Measurements from ENCODE around the gene RABGGTA.

DNA sequence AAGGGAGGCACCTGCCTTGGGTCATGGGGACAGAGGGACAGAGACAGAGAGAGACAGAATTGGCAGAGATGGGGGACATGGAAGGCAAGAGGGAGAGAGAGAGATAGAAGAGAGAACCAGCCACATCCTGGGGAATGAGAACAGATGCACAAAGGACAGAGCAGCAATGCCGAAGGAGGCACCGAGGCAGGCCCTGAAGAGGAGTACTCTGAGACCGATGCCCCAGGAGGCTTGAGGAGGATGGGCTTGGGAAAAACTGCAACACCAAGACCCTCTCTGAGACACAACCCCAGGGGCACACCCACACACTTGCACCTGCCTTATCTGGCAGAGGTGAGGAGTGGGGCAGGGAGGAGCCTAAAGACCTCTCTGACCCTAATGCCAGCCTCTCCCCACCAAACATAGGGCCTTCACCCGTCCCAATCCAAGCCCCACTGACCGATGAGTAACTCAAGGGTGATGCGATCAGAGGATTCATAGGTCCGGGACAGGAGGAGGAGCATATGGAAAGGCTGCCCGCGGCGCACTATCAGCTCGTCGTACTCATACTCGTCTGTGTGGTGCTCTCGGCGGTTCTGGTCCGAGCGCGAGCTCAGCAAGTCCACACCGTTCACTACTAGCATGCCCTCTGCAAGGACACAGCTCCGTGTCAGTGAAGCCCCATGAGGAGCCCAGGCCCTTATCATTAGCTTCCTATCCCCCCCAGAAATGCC is 10.0 kb downstream of the RABGGTA start:
- TF ChIP-seq, protein P1, sequence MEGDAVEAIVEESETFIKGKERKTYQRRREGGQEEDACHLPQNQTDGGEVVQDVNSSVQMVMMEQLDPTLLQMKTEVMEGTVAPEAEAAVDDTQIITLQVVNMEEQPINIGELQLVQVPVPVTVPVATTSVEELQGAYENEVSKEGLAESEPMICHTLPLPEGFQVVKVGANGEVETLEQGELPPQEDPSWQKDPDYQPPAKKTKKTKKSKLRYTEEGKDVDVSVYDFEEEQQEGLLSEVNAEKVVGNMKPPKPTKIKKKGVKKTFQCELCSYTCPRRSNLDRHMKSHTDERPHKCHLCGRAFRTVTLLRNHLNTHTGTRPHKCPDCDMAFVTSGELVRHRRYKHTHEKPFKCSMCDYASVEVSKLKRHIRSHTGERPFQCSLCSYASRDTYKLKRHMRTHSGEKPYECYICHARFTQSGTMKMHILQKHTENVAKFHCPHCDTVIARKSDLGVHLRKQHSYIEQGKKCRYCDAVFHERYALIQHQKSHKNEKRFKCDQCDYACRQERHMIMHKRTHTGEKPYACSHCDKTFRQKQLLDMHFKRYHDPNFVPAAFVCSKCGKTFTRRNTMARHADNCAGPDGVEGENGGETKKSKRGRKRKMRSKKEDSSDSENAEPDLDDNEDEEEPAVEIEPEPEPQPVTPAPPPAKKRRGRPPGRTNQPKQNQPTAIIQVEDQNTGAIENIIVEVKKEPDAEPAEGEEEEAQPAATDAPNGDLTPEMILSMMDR (conservative IDR thresholded peaks at IDR 0.05; ENCODE audit: low read depth in 2 of 2), result no peak
- TF ChIP-seq EZH2phosphoT487 (IDR thresholded peaks at IDR 0.05; ENCODE audit: unreplicated experiment) (no peak), POLR2AphosphoS5 (IDR thresholded peaks at IDR 0.05; ENCODE audit: low read depth) (no peak), EZH2 (IDR thresholded peaks at IDR 0.05; ENCODE audit: low read depth, unreplicated experiment) (no peak), JUNB (IDR thresholded peaks at IDR 0.05; ENCODE audit: unreplicated experiment) (no peak), CREB1 (CRISPR knock-in tag; IDR thresholded peaks at IDR 0.05; ENCODE audit: low read depth) (no peak), STAT1 (IDR thresholded peaks at IDR 0.05; ENCODE audit: unreplicated experiment) (no peak), ZNF331 (CRISPR knock-in tag; IDR thresholded peaks at IDR 0.05; ENCODE audit: low read depth) (no peak), NANOG (IDR thresholded peaks at IDR 0.05; ENCODE audit: borderline replicate concordance) (no peak), ZNF114 (CRISPR knock-in tag; IDR thresholded peaks at IDR 0.05) (no peak)
- TF ChIP-seq, protein P2, sequence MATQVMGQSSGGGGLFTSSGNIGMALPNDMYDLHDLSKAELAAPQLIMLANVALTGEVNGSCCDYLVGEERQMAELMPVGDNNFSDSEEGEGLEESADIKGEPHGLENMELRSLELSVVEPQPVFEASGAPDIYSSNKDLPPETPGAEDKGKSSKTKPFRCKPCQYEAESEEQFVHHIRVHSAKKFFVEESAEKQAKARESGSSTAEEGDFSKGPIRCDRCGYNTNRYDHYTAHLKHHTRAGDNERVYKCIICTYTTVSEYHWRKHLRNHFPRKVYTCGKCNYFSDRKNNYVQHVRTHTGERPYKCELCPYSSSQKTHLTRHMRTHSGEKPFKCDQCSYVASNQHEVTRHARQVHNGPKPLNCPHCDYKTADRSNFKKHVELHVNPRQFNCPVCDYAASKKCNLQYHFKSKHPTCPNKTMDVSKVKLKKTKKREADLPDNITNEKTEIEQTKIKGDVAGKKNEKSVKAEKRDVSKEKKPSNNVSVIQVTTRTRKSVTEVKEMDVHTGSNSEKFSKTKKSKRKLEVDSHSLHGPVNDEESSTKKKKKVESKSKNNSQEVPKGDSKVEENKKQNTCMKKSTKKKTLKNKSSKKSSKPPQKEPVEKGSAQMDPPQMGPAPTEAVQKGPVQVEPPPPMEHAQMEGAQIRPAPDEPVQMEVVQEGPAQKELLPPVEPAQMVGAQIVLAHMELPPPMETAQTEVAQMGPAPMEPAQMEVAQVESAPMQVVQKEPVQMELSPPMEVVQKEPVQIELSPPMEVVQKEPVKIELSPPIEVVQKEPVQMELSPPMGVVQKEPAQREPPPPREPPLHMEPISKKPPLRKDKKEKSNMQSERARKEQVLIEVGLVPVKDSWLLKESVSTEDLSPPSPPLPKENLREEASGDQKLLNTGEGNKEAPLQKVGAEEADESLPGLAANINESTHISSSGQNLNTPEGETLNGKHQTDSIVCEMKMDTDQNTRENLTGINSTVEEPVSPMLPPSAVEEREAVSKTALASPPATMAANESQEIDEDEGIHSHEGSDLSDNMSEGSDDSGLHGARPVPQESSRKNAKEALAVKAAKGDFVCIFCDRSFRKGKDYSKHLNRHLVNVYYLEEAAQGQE (IDR thresholded peaks at IDR 0.05; ENCODE audit: unreplicated experiment), result no peak
- TF ChIP-seq, protein P3, sequence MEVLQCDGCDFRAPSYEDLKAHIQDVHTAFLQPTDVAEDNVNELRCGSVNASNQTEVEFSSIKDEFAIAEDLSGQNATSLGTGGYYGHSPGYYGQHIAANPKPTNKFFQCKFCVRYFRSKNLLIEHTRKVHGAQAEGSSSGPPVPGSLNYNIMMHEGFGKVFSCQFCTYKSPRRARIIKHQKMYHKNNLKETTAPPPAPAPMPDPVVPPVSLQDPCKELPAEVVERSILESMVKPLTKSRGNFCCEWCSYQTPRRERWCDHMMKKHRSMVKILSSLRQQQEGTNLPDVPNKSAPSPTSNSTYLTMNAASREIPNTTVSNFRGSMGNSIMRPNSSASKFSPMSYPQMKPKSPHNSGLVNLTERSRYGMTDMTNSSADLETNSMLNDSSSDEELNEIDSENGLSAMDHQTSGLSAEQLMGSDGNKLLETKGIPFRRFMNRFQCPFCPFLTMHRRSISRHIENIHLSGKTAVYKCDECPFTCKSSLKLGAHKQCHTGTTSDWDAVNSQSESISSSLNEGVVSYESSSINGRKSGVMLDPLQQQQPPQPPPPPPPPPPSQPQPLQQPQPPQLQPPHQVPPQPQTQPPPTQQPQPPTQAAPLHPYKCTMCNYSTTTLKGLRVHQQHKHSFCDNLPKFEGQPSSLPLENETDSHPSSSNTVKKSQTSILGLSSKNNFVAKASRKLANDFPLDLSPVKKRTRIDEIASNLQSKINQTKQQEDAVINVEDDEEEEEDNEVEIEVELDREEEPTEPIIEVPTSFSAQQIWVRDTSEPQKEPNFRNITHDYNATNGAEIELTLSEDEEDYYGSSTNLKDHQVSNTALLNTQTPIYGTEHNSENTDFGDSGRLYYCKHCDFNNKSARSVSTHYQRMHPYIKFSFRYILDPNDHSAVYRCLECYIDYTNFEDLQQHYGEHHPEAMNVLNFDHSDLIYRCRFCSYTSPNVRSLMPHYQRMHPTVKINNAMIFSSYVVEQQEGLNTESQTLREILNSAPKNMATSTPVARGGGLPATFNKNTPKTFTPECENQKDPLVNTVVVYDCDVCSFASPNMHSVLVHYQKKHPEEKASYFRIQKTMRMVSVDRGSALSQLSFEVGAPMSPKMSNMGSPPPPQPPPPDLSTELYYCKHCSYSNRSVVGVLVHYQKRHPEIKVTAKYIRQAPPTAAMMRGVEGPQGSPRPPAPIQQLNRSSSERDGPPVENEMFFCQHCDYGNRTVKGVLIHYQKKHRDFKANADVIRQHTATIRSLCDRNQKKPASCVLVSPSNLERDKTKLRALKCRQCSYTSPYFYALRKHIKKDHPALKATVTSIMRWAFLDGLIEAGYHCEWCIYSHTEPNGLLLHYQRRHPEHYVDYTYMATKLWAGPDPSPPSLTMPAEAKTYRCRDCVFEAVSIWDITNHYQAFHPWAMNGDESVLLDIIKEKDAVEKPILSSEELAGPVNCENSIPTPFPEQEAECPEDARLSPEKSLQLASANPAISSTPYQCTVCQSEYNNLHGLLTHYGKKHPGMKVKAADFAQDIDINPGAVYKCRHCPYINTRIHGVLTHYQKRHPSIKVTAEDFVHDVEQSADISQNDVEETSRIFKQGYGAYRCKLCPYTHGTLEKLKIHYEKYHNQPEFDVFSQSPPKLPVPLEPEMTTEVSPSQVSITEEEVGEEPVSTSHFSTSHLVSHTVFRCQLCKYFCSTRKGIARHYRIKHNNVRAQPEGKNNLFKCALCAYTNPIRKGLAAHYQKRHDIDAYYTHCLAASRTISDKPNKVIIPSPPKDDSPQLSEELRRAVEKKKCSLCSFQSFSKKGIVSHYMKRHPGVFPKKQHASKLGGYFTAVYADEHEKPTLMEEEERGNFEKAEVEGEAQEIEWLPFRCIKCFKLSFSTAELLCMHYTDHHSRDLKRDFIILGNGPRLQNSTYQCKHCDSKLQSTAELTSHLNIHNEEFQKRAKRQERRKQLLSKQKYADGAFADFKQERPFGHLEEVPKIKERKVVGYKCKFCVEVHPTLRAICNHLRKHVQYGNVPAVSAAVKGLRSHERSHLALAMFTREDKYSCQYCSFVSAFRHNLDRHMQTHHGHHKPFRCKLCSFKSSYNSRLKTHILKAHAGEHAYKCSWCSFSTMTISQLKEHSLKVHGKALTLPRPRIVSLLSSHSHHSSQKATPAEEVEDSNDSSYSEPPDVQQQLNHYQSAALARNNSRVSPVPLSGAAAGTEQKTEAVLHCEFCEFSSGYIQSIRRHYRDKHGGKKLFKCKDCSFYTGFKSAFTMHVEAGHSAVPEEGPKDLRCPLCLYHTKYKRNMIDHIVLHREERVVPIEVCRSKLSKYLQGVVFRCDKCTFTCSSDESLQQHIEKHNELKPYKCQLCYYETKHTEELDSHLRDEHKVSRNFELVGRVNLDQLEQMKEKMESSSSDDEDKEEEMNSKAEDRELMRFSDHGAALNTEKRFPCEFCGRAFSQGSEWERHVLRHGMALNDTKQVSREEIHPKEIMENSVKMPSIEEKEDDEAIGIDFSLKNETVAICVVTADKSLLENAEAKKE (CRISPR knock-in tag; IDR thresholded peaks at IDR 0.05), result no peak
- TF ChIP-seq, protein P4, sequence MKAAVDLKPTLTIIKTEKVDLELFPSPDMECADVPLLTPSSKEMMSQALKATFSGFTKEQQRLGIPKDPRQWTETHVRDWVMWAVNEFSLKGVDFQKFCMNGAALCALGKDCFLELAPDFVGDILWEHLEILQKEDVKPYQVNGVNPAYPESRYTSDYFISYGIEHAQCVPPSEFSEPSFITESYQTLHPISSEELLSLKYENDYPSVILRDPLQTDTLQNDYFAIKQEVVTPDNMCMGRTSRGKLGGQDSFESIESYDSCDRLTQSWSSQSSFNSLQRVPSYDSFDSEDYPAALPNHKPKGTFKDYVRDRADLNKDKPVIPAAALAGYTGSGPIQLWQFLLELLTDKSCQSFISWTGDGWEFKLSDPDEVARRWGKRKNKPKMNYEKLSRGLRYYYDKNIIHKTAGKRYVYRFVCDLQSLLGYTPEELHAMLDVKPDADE (IDR thresholded peaks at IDR 0.05), result no peak

All from GM23338 (cell line).